Osteoblast (primary cell): Measurements from ENCODE around the gene BTN2A1. TPM values are rescaled to one million over a fixed set of nuclear protein-coding genes. Genes with fewer than 3 reads are reported as not detected.

Experiments
- DNase-seq: peaks from one replicate; pipeline ENCODE4 v3.0.0; 2011; ENCODE audit warnings: low spot score, mixed read lengths; ENCODE audit not compliant: insufficient read length; ENCODE audit errors: missing footprints
- H2AFZ ChIP-seq: 2 replicates; pipeline ENCODE4 v1.6.0; 2011; ENCODE audit warnings: mild to moderate bottlenecking, low read length
- H3K27ac ChIP-seq: 2 replicates; pipeline ENCODE4 v1.5.1; 2011; ENCODE audit warnings: mild to moderate bottlenecking, low read depth, low read length, moderate library complexity
- H3K27me3 ChIP-seq: 2 replicates; pipeline ENCODE4 v1.6.0; 2012; ENCODE audit warnings: mild to moderate bottlenecking, control low read depth, inconsistent platforms, low read length, moderate library complexity; ENCODE audit not compliant: insufficient read depth
- H3K36me3 ChIP-seq: 2 replicates; pipeline ENCODE4 v1.5.1; 2011; ENCODE audit warnings: mild to moderate bottlenecking, low read length, control low read depth, moderate library complexity; ENCODE audit not compliant: insufficient read depth
- H3K4me1 ChIP-seq: 2 replicates; pipeline ENCODE4 v1.5.1; 2011; ENCODE audit warnings: mild to moderate bottlenecking, low read length, control low read depth, moderate library complexity; ENCODE audit not compliant: insufficient read depth
- H3K4me2 ChIP-seq: 2 replicates; pipeline ENCODE4 v1.6.0; 2011; ENCODE audit warnings: mild to moderate bottlenecking, low read length; ENCODE audit not compliant: insufficient read depth
- H3K4me3 ChIP-seq: fragments of 200-600 bp; sonication (generic); 3 replicates; pipeline ENCODE4 v1.5.1; 2012; ENCODE audit warnings: mild to moderate bottlenecking, low read length, inconsistent platforms; ENCODE audit not compliant: insufficient read depth
- H3K79me2 ChIP-seq: 2 replicates; pipeline ENCODE4 v1.6.0; 2012; ENCODE audit warnings: mild to moderate bottlenecking, low read length, control low read depth, inconsistent platforms; ENCODE audit not compliant: insufficient read depth
- H3K9me3 ChIP-seq: 2 replicates; pipeline ENCODE4 v1.5.1; 2011; ENCODE audit warnings: low read depth, low read length, control low read depth
- H4K20me1 ChIP-seq: 2 replicates; pipeline ENCODE4 v1.6.0; 2012; ENCODE audit warnings: mild to moderate bottlenecking, low read length, control low read depth; ENCODE audit not compliant: insufficient read depth
- total RNA-seq: library from RNA; depleted of rRNA; stranded (reverse); fragments of >200 nt; gene quantifications from 2 replicates; pipeline ENCODE4 v1.2.3, GENCODE V29; 2012
- TF ChIP-seq, protein P1 (sequence below): IDR thresholded peaks from 2 replicates; pipeline ENCODE4 v1.5.1; 2011; ENCODE audit warnings: mild to moderate bottlenecking, low read depth, low read length, moderate library complexity; ENCODE audit errors: extremely low read depth

Gene BTN2A1
- total RNA-seq, 1 donor: 10.5 TPM

DNA sequence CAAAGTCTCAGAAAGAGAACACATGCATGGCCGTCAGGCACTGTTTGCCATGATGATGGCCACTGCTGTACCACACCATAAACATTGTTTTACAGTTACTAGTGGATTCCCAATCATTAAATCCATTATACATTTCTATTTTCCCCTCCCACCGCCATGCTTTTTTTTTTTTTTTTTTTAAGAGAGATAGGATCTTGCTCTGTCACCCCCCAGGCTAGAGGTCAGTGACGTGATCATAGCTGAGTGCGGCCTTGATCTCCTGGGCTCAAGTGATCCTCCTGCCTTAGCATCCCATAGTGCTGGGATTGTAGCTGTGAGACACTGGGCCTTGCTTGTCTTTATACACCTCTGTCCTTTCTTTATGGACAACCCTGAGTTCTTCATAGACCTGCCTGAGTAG lies 21.7 kb upstream of the BTN2A1 start:
- Histone ChIP-seq H3K4me2 (no peak overlapping the region), H3K27ac (no peak overlapping the region), H3K36me3 (peaks cover 3% of the 10 kb centered on the region), H3K27me3 (no peaks in the 10 kb centered on the region), H3K9me3 (no peaks in the 10 kb centered on the region), H3K4me1 (peaks cover 32% of the 10 kb centered on the region), H2AFZ (no peak overlapping the region), H4K20me1 (no peaks in the 10 kb centered on the region), H3K4me3 (no peak overlapping the region), H3K79me2 (no peaks in the 10 kb centered on the region)
- DNase-seq: no peak
- TF ChIP-seq, protein P1, sequence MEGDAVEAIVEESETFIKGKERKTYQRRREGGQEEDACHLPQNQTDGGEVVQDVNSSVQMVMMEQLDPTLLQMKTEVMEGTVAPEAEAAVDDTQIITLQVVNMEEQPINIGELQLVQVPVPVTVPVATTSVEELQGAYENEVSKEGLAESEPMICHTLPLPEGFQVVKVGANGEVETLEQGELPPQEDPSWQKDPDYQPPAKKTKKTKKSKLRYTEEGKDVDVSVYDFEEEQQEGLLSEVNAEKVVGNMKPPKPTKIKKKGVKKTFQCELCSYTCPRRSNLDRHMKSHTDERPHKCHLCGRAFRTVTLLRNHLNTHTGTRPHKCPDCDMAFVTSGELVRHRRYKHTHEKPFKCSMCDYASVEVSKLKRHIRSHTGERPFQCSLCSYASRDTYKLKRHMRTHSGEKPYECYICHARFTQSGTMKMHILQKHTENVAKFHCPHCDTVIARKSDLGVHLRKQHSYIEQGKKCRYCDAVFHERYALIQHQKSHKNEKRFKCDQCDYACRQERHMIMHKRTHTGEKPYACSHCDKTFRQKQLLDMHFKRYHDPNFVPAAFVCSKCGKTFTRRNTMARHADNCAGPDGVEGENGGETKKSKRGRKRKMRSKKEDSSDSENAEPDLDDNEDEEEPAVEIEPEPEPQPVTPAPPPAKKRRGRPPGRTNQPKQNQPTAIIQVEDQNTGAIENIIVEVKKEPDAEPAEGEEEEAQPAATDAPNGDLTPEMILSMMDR: no peak

GRCh38 chr6:26437550-26437949 lies 20.2 kb upstream of the BTN2A1 start:
- Histone ChIP-seq H3K9me3 (no peaks in the 10 kb centered on the region), H3K4me2 (no peak overlapping the region), H3K27me3 (no peaks in the 10 kb centered on the region), H2AFZ (no peak overlapping the region), H4K20me1 (no peaks in the 10 kb centered on the region), H3K4me3 (no peak overlapping the region), H3K27ac (no peak overlapping the region), H3K79me2 (peaks cover 2% of the 10 kb centered on the region), H3K4me1 (peaks cover 24% of the 10 kb centered on the region), H3K36me3 (no peaks in the 10 kb centered on the region)
- TF ChIP-seq, protein P1: no peak
- DNase-seq: no peak

GRCh38 chr6:26438000-26438399 lies 19.8 kb upstream of the BTN2A1 start:
- Histone ChIP-seq H3K4me2 (no peak overlapping the region), H3K9me3 (no peaks in the 10 kb centered on the region), H2AFZ (no peak overlapping the region), H3K36me3 (no peaks in the 10 kb centered on the region), H3K4me1 (peaks cover 20% of the 10 kb centered on the region), H3K79me2 (peaks cover 2% of the 10 kb centered on the region), H3K4me3 (no peak overlapping the region), H3K27ac (no peak overlapping the region), H3K27me3 (no peaks in the 10 kb centered on the region), H4K20me1 (no peaks in the 10 kb centered on the region)
- DNase-seq: no peak
- TF ChIP-seq, protein P1: no peak

- Histone ChIP-seq H3K4me3 (peak overlapping the region; percentile 74), H3K79me2 (peaks cover 2% of the 10 kb centered on the region), H3K4me2 (peak overlapping the region; percentile 88), H2AFZ (peak overlapping the region; percentile 82), H3K4me1 (peaks cover 15% of the 10 kb centered on the region), H4K20me1 (no peaks in the 10 kb centered on the region), H3K27ac (peak overlapping the region; percentile 91), H3K36me3 (peaks cover 4% of the 10 kb centered on the region), H3K27me3 (no peaks in the 10 kb centered on the region), H3K9me3 (no peaks in the 10 kb centered on the region)
- no peak for DNase-seq
- TF ChIP-seq, protein P1: no peak
Measured at GRCh38 chr6:26439151-26440125, 18.3 kb upstream of the BTN2A1 start.
